Mesenchymal stem cell (in vitro differentiated cells and primary cell): Measurements from ENCODE around the gene ERRFI1.

Experiments used
- DNase-seq: peaks from one replicate; pipeline ENCODE4 v3.0.0-alpha.2; 2013
- H2AFZ ChIP-seq: one replicate; pipeline ENCODE4 v1.6.1; 2013; ENCODE audit warnings: low read depth, mild to moderate bottlenecking, control low read depth, inconsistent platforms, low read length, moderate library complexity
- H2AK5ac ChIP-seq: 2 replicates; pipeline ENCODE4 v1.6.1; 2013; ENCODE audit warnings: low read length, moderate library complexity, mild to moderate bottlenecking, inconsistent platforms; ENCODE audit not compliant: severe bottlenecking
- H2BK120ac ChIP-seq: one replicate; pipeline ENCODE4 v1.6.1; 2013; ENCODE audit warnings: low read depth, mild to moderate bottlenecking, inconsistent platforms, low read length, moderate library complexity
- H2BK12ac ChIP-seq, 2 experiments: one replicate each; pipeline ENCODE4 v1.6.1; 2013; ENCODE audit warnings: inconsistent platforms in 2 of 2, low read length in 2 of 2, mild to moderate bottlenecking in 2 of 2, moderate library complexity in 2 of 2, control low read depth in 1 of 2
- H2BK15ac ChIP-seq: one replicate; pipeline ENCODE4 v1.6.1; 2013; ENCODE audit warnings: mild to moderate bottlenecking, low read depth, inconsistent platforms; ENCODE audit not compliant: poor library complexity, severe bottlenecking
- H2BK5ac ChIP-seq: 2 replicates; pipeline ENCODE4 v1.6.1; 2013; ENCODE audit warnings: low read depth, mild to moderate bottlenecking, low read length, control low read depth, inconsistent platforms; ENCODE audit not compliant: poor library complexity, severe bottlenecking
- H3K14ac ChIP-seq, 2 experiments: one replicate each; pipeline ENCODE4 v1.6.1; 2013; ENCODE audit warnings: inconsistent platforms in 2 of 2, low read length in 2 of 2, control low read depth in 1 of 2, mild to moderate bottlenecking in 1 of 2, moderate library complexity in 1 of 2
- H3K18ac ChIP-seq, 2 experiments: one replicate each; pipeline ENCODE4 v1.6.1; 2013; ENCODE audit warnings: inconsistent platforms in 2 of 2, low read length in 2 of 2, control low read depth in 1 of 2, low read depth in 1 of 2, mild to moderate bottlenecking in 1 of 2
- H3K23ac ChIP-seq, 2 experiments: one replicate each; pipeline ENCODE4 v1.6.1; 2013; ENCODE audit warnings: inconsistent platforms in 2 of 2, low read length in 2 of 2, mild to moderate bottlenecking in 2 of 2, moderate library complexity in 2 of 2, control low read depth in 1 of 2
- H3K27ac ChIP-seq: 2 replicates; pipeline ENCODE4 v1.5.1; 2013; ENCODE audit warnings: mild to moderate bottlenecking, moderate library complexity, low read length, control low read depth, inconsistent platforms; ENCODE audit not compliant: poor library complexity, severe bottlenecking
- H3K27me3 ChIP-seq, 2 experiments: 2 replicates each; pipeline versions ENCODE4 v1.6.1 to v1.7.0; 2013; ENCODE audit warnings: low read length in 2 of 2, mild to moderate bottlenecking in 2 of 2, moderate library complexity in 2 of 2, control low read depth in 1 of 2, inconsistent platforms in 1 of 2; ENCODE audit not compliant: control insufficient read depth in 1 of 2, insufficient read depth in 1 of 2
- H3K36me3 ChIP-seq, 2 experiments: 2 replicates each; pipeline versions ENCODE4 v1.6.1 to v1.7.0; 2013; ENCODE audit warnings: low read length in 2 of 2, control low read depth in 1 of 2, inconsistent platforms in 1 of 2, low read depth in 1 of 2, mild to moderate bottlenecking in 1 of 2; ENCODE audit not compliant: insufficient read depth in 2 of 2, control insufficient read depth in 1 of 2
- H3K4ac ChIP-seq, 2 experiments: one replicate each; pipeline ENCODE4 v1.6.1; 2013; ENCODE audit warnings: inconsistent platforms in 2 of 2, low read length in 2 of 2, mild to moderate bottlenecking in 2 of 2, moderate library complexity in 2 of 2, control low read depth in 1 of 2, low read depth in 1 of 2
- H3K4me1 ChIP-seq: 2 replicates; pipeline ENCODE4 v1.6.1; 2013; ENCODE audit warnings: low read depth, low read length, control low read depth; ENCODE audit not compliant: control insufficient read depth, insufficient read depth
- H3K4me2 ChIP-seq: 2 replicates; pipeline ENCODE4 v1.6.1; 2013; ENCODE audit warnings: low read length, mild to moderate bottlenecking, inconsistent platforms; ENCODE audit not compliant: poor library complexity, severe bottlenecking
- H3K4me3 ChIP-seq, 2 experiments: 2 replicates each; pipeline versions ENCODE4 v1.5.1 to v1.7.0; 2013; ENCODE audit warnings: low read length in 2 of 2, mild to moderate bottlenecking in 2 of 2, control low read depth in 1 of 2, low read depth in 1 of 2; ENCODE audit not compliant: insufficient read depth in 1 of 2
- H3K79me1 ChIP-seq: replicated peaks from 2 replicates; pipeline ENCODE4 v1.6.1; 2013; ENCODE audit warnings: mild to moderate bottlenecking, control low read depth, low read length, inconsistent platforms; ENCODE audit not compliant: poor library complexity, severe bottlenecking
- H3K9ac ChIP-seq: 2 replicates; pipeline ENCODE4 v1.7.0; 2013; ENCODE audit warnings: mild to moderate bottlenecking, low read length, moderate library complexity
- H3K9me3 ChIP-seq: 2 replicates; pipeline ENCODE4 v1.7.0; 2013; ENCODE audit warnings: mild to moderate bottlenecking, low read length; ENCODE audit not compliant: control insufficient read depth
- H4K8ac ChIP-seq: one replicate; pipeline ENCODE4 v1.6.1; 2013; ENCODE audit warnings: inconsistent platforms, mild to moderate bottlenecking, low read length, moderate library complexity
- H4K91ac ChIP-seq: one replicate; pipeline ENCODE4 v1.6.1; 2013; ENCODE audit warnings: mild to moderate bottlenecking, low read length, inconsistent platforms
- WGBS: methylation state at CpG from one replicate; pipeline ENCODE4 v1.1.7; 2013; ENCODE audit warnings: mixed read lengths; 5-methylcytosine and 5-hydroxymethylcytosine counted together

Gene ERRFI1

GRCh38 chr1:8025061-8025670 lies 943 bp downstream of the ERRFI1 start:
- H2BK12ac ChIP-seq, result no peak overlapping the region
- no peak overlapping the region for H2AK5ac ChIP-seq
- H3K4me1 ChIP-seq, result peaks cover 18% of the 10 kb centered on the region
- H3K27me3 ChIP-seq, result no peaks in the 10 kb centered on the region
- H3K27ac ChIP-seq, result peak overlapping the region; percentile 50
- peak overlapping the region; percentile 97 for H3K9ac ChIP-seq
- no peak overlapping the region for H2AFZ ChIP-seq
- no peak overlapping the region for H3K14ac ChIP-seq
- no peak overlapping the region for H4K91ac ChIP-seq
- H3K4ac ChIP-seq, result peak overlapping the region in 1 of 2 experiments; percentile 50
- peak overlapping the region; percentile 80 for H3K4me2 ChIP-seq
- no peaks in the 10 kb centered on the region for H3K79me1 ChIP-seq
- DNase-seq, result peak; percentile 49
- peak overlapping the region; percentile 92 to 96 for H3K4me3 ChIP-seq
- H4K8ac ChIP-seq, result no peak overlapping the region
- H2BK5ac ChIP-seq, result peak overlapping the region; percentile 59
- 3% methylated on average over 18 of the region's 19 CpGs for WGBS
- no peaks in the 10 kb centered on the region for H3K9me3 ChIP-seq
- H2BK15ac ChIP-seq, result no peak overlapping the region
- no peaks in the 10 kb centered on the region for H3K36me3 ChIP-seq
- peak overlapping the region; percentile 7 to 99 for H3K23ac ChIP-seq
- H2BK120ac ChIP-seq, result no peak overlapping the region
- H3K18ac ChIP-seq, result peak overlapping the region; percentile 56 to 94

DNA sequence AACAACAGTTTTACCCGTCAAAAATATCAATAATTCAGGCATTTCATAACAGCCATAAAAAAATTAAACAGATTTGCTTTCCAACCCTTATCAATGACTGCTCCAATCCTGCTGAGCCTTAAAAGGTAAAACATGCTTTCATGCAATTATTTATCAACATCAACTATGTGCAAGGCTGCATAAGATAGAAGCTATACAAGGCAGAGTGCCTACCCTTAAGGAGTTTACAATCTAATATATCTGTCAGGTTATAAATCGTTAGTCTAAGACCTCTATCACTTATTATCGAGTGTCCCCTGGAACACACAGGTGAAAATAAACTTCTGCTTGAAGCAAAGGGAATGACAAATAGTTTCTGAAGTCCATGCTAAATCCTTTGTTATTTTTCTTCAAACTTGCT lies 1.8 kb downstream of the ERRFI1 start:
- WGBS, result 69% methylated on average over 1 of the region's 3 CpGs
- peaks cover 18% of the 10 kb centered on the region for H3K4me1 ChIP-seq
- H2AFZ ChIP-seq, result no peak overlapping the region
- peak overlapping the region in 1 of 2 experiments; percentile 92 for H3K4me3 ChIP-seq
- no peak overlapping the region for H4K8ac ChIP-seq
- no peaks in the 10 kb centered on the region for H3K27me3 ChIP-seq
- peak; percentile 13 for DNase-seq
- H3K27ac ChIP-seq, result no peak overlapping the region
- H3K36me3 ChIP-seq, result no peaks in the 10 kb centered on the region
- H3K79me1 ChIP-seq, result no peaks in the 10 kb centered on the region
- no peak overlapping the region for H2BK120ac ChIP-seq
- no peak overlapping the region for H3K18ac ChIP-seq
- peak overlapping the region; percentile 97 for H3K9ac ChIP-seq
- no peak overlapping the region for H2BK15ac ChIP-seq
- peak overlapping the region; percentile 4 for H3K4me2 ChIP-seq
- H3K14ac ChIP-seq, result no peak overlapping the region
- H3K23ac ChIP-seq, result no peak overlapping the region
- H3K4ac ChIP-seq, result no peak overlapping the region
- H2BK5ac ChIP-seq, result no peak overlapping the region
- H4K91ac ChIP-seq, result no peak overlapping the region
- H3K9me3 ChIP-seq, result no peaks in the 10 kb centered on the region
- H2BK12ac ChIP-seq, result no peak overlapping the region
- H2AK5ac ChIP-seq, result no peak overlapping the region

- no peaks in the 10 kb centered on the region for H3K27me3 ChIP-seq
- no peak overlapping the region for H2BK120ac ChIP-seq
- no peak overlapping the region for H3K14ac ChIP-seq
- DNase-seq, result peak; percentile 21
- H3K9ac ChIP-seq, result peak overlapping the region; percentile 97
- no peak overlapping the region for H2AK5ac ChIP-seq
- H3K9me3 ChIP-seq, result no peaks in the 10 kb centered on the region
- H3K4ac ChIP-seq, result no peak overlapping the region
- H4K8ac ChIP-seq, result no peak overlapping the region
- no CpG with 5 or more reads among the region's 1 CpG for WGBS
- no peak overlapping the region for H4K91ac ChIP-seq
- H2BK15ac ChIP-seq, result no peak overlapping the region
- no peak overlapping the region for H2BK12ac ChIP-seq
- H2BK5ac ChIP-seq, result no peak overlapping the region
- peaks cover 18% of the 10 kb centered on the region for H3K4me1 ChIP-seq
- H3K4me3 ChIP-seq, result peak overlapping the region in 1 of 2 experiments; percentile 92
- H3K18ac ChIP-seq, result no peak overlapping the region
- H3K4me2 ChIP-seq, result peak overlapping the region; percentile 8
- no peaks in the 10 kb centered on the region for H3K36me3 ChIP-seq
- no peak overlapping the region for H2AFZ ChIP-seq
- H3K79me1 ChIP-seq, result no peaks in the 10 kb centered on the region
- H3K27ac ChIP-seq, result no peak overlapping the region
- no peak overlapping the region for H3K23ac ChIP-seq
These were observed 2.2 kb downstream of the ERRFI1 start for GRCh38 chr1:8023995-8024313.

DNA sequence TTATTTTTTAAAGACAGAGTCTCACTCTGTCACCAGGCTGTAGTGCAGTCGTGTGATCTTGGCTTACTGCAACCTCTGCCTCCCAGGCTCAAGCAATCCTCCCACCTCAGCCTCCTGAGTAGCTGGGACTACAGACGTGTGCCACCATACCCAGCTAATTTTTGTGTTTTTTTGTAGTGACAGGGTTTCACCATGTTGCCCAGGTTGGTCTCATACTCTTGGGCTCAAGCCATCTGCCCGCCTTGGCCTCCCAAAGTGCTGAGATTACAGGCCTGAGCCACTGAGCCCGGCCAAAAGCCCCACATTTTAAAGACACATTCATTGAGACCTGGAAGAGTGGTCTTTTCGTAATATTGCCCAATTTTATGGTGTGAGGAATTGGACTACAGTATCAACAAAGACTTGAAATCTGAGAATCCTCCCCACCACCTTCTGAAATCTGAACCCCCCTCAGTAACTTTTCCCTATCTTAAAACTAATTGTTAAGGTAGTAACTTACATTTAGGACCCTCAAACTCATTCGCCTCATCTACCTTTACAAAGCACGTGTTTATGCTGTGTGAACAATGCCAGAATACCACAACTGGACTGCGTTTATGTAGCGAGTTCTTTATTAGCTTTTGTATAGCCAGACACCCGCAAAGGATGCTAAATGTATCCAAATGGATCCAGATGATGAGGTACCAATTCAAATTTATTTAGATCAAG lies 2.7 kb downstream of the ERRFI1 start:
- Histone ChIP-seq H2BK12ac (no peak overlapping the region), H3K27me3 (no peaks in the 10 kb centered on the region), H3K4me2 (peak overlapping the region; percentile 8), H3K18ac (no peak overlapping the region), H4K91ac (no peak overlapping the region), H3K79me1 (no peaks in the 10 kb centered on the region), H3K4ac (no peak overlapping the region), H3K23ac (no peak overlapping the region), H3K36me3 (no peaks in the 10 kb centered on the region), H3K4me3 (peak overlapping the region in 1 of 2 experiments; percentile 92), H2BK5ac (no peak overlapping the region), H2AK5ac (peak overlapping the region; percentile 45), H2BK15ac (no peak overlapping the region), H3K4me1 (peaks cover 18% of the 10 kb centered on the region), H4K8ac (no peak overlapping the region), H2AFZ (no peak overlapping the region), H3K9ac (peak overlapping the region; percentile 97), H3K9me3 (no peaks in the 10 kb centered on the region), H3K14ac (no peak overlapping the region), H2BK120ac (no peak overlapping the region), H3K27ac (no peak overlapping the region)
- 73% methylated on average over 8 of the region's 10 CpGs for WGBS
- DNase-seq, result peak; percentile 11
